Activated CD8-positive, alpha-beta T cell treated with anti-CD3 and anti-CD28 coated beads, Interleukin-2, amount 10 ng/mL, durations not matched to agents 7 days and 5 days (primary cell): ENCODE results near the gene SNX21. TPM values are rescaled to one million over a fixed set of nuclear protein-coding genes. Genes with fewer than 3 reads are reported as not detected.

Experiments
- ATAC-seq: fragments of 150-1000 bp; cut with Tn5 transposase; one replicate; pipeline ENCODE4 v1.10.0; 2021; ENCODE audit warnings: moderate library complexity
- CTCF ChIA-PET: fragments of 350-600 bp; sonication (Branson Sonifier 250); formaldehyde crosslinking; loops from one replicate; lab custom pipeline; 2021; ENCODE audit warnings: antibody characterized with exemption; lab: Charles Lee
- POLR2A ChIA-PET: fragments of 350-600 bp; sonication (Branson Sonifier 250); formaldehyde crosslinking; loops from one replicate; lab custom pipeline; 2021; ENCODE audit warnings: antibody characterized with exemption; lab: Charles Lee
- DNase-seq: peaks from one replicate; pipeline ENCODE4 v3.0.0-alpha.2; 2020
- H3K27ac Mint-ChIP-seq: one replicate; pipeline ENCODE4 v1.8.0; 2021; ENCODE audit warnings: mild to moderate bottlenecking, mixed read lengths
- H3K27me3 Mint-ChIP-seq: one replicate; pipeline ENCODE4 v1.8.0; 2021; ENCODE audit warnings: low read depth, mixed read lengths
- H3K36me3 Mint-ChIP-seq: one replicate; pipeline ENCODE4 v1.8.0; 2021; ENCODE audit warnings: low read depth, mixed read lengths
- H3K4me1 Mint-ChIP-seq: one replicate; pipeline ENCODE4 v1.8.0; 2021; ENCODE audit warnings: low read depth, mixed read lengths
- H3K4me3 Mint-ChIP-seq: one replicate; pipeline ENCODE4 v1.8.0; 2021; ENCODE audit warnings: mild to moderate bottlenecking, mixed read lengths
- H3K9me3 Mint-ChIP-seq: one replicate; pipeline ENCODE4 v1.8.0; 2022; ENCODE audit warnings: mixed read lengths; ENCODE audit not compliant: insufficient read depth
- total RNA-seq, 2 experiments: library from RNA; stranded (reverse); gene quantifications; one replicate each; pipeline ENCODE4 v1.2.3, GENCODE V29; 2021

Gene SNX21
- total RNA-seq, 2 experiments from 2014 or later, result 1.6 to 1.7 TPM

- POLR2A ChIA-PET, result interaction anchor here (0.6 kb wide), 1 partner anchor 14 kb away, joined by 4 read pairs; no protein-coding TSS in a partner anchor
- ATAC-seq, result no peak
- Mint-ChIP-seq H3K9me3 (no peaks in the 10 kb centered on the region), H3K4me1 (peaks cover 24% of the 10 kb centered on the region), H3K4me3 (no peak overlapping the region), H3K27me3 (no peaks in the 10 kb centered on the region), H3K27ac (no peak overlapping the region), H3K36me3 (peaks cover 43% of the 10 kb centered on the region)
- CTCF ChIA-PET, result interaction anchor here (1.0 to 1.2 kb wide), 2 partner anchors 28 to 118 kb away, joined by 3 read pairs; no protein-coding TSS in a partner anchor
- DNase-seq, result no peak
Measured at GRCh38 chr20:45851501-45851900, 17.9 kb downstream of the SNX21 start.

GRCh38 chr20:45852326-45852725, 18.7 kb downstream of the SNX21 start:
- DNase-seq (no peak), ATAC-seq (no peak)
- ChIA-PET POLR2A (interaction anchor here (1.2 kb wide), 1 partner anchor 82 kb away, joined by 3 read pairs; no protein-coding TSS in a partner anchor), CTCF (interaction anchor here (1.3 to 1.4 kb wide), 2 partner anchors 12 to 53 kb away, joined by 3 to 6 read pairs; no protein-coding TSS in a partner anchor)
- Mint-ChIP-seq H3K36me3 (peaks cover 47% of the 10 kb centered on the region), H3K27me3 (no peaks in the 10 kb centered on the region), H3K4me3 (no peak overlapping the region), H3K4me1 (peaks cover 27% of the 10 kb centered on the region), H3K27ac (no peak overlapping the region), H3K9me3 (no peaks in the 10 kb centered on the region)

GRCh38 chr20:45853484-45853883, 19.9 kb downstream of the SNX21 start:
- Mint-ChIP-seq H3K4me1 (peaks cover 38% of the 10 kb centered on the region), H3K27me3 (no peaks in the 10 kb centered on the region), H3K9me3 (no peaks in the 10 kb centered on the region), H3K4me3 (no peak overlapping the region), H3K27ac (no peak overlapping the region), H3K36me3 (peaks cover 47% of the 10 kb centered on the region)
- ATAC-seq (no peak), DNase-seq (no peak)
- ChIA-PET CTCF (interaction anchor here (1.3 kb wide), 1 partner anchor 20 kb away, joined by 4 read pairs; the partner anchor contains the start of gene SNX21), POLR2A (no interaction called here)

GRCh38 chr20:45857114-45857881, 23.7 kb downstream of the SNX21 start, which contains the start of the genes ACOT8 and ZSWIM3:
Gene ACOT8, minus strand, starts transcription at chr20:45857392. Its CDS starts 77 bp downstream, at chr20:45857315.
Gene ZSWIM3, plus strand, starts transcription at chr20:45857614. Its CDS starts 212 bp downstream, at chr20:45857826.
- Mint-ChIP-seq H3K9me3 (no peaks in the 10 kb centered on the region), H3K4me1 (peaks cover 55% of the 10 kb centered on the region), H3K4me3 (peak within 1 kb of the TSS; percentile 98), H3K27me3 (no peaks in the 10 kb centered on the region), H3K27ac (peak within 1 kb of the TSS; percentile 100), H3K36me3 (peaks cover 26% of the 10 kb centered on the region)
- CTCF ChIA-PET, result interaction anchor here (0.9 to 1.9 kb wide), 5 partner anchors 32 to 130 kb away, joined by 3 to 4 read pairs (median 4); no protein-coding TSS in a partner anchor
- DNase-seq (peak; percentile 99), ATAC-seq (peak; percentile 98)
- POLR2A ChIA-PET, result interaction anchor here (0.7 to 3.2 kb wide), 15 partner anchors 9 to 231 kb away, joined by 3 to 19 read pairs (median 4); partner anchors contain the start of genes CTSA, NEURL2, PCIF1 and SNX21

GRCh38 chr20:45857882-45858216, 24.2 kb downstream of the SNX21 start:
- DNase-seq, result peak; percentile 69

GRCh38 chr20:45859916-45860315, 26.3 kb downstream of the SNX21 start:
- ATAC-seq (no peak), DNase-seq (no peak)
- no peak overlapping the region for H3K4me3 Mint-ChIP-seq
- ChIA-PET POLR2A (no interaction called here), CTCF (no interaction called here)
- no peak overlapping the region for H3K27ac Mint-ChIP-seq
- no peaks in the 10 kb centered on the region for H3K27me3 Mint-ChIP-seq
- H3K36me3 Mint-ChIP-seq, result peaks cover 7% of the 10 kb centered on the region
- H3K9me3 Mint-ChIP-seq, result no peaks in the 10 kb centered on the region
- H3K4me1 Mint-ChIP-seq, result peaks cover 45% of the 10 kb centered on the region

More at GRCh38 chr20:45857882-45858216, 24.2 kb downstream of the SNX21 start:
- peak overlapping the region; percentile 100 for H3K27ac Mint-ChIP-seq
- peaks cover 55% of the 10 kb centered on the region for H3K4me1 Mint-ChIP-seq
- H3K9me3 Mint-ChIP-seq, result no peaks in the 10 kb centered on the region
- peaks cover 24% of the 10 kb centered on the region for H3K36me3 Mint-ChIP-seq
- ChIA-PET CTCF (interaction anchor here (0.7 to 1.9 kb wide), 4 partner anchors 9 to 112 kb away, joined by 3 to 6 read pairs (median 4); no protein-coding TSS in a partner anchor), POLR2A (interaction anchor here (0.7 to 3.2 kb wide), 9 partner anchors 13 to 76 kb away, joined by 3 to 19 read pairs (median 5); partner anchors contain the start of genes CTSA, NEURL2, PCIF1 and SNX21)
- H3K4me3 Mint-ChIP-seq, result peak overlapping the region; percentile 98
- ATAC-seq, result peak; percentile 39
- no peaks in the 10 kb centered on the region for H3K27me3 Mint-ChIP-seq

- CTCF ChIA-PET, result interaction anchor here (1.6 kb wide), 1 partner anchor 62 kb away, joined by 4 read pairs; no protein-coding TSS in a partner anchor
Measured at GRCh38 chr20:45860560-45861220, 27.1 kb downstream of the SNX21 start.

GRCh38 chr20:45861221-45862075, 27.8 kb downstream of the SNX21 start:
- Mint-ChIP-seq H3K27ac (no peak overlapping the region), H3K4me3 (no peak overlapping the region), H3K9me3 (no peaks in the 10 kb centered on the region), H3K27me3 (no peaks in the 10 kb centered on the region), H3K4me1 (peaks cover 31% of the 10 kb centered on the region), H3K36me3 (peaks cover 4% of the 10 kb centered on the region)
- POLR2A ChIA-PET, result no interaction called here
- ATAC-seq (no peak), DNase-seq (no peak)
- CTCF ChIA-PET, result interaction anchor here (1.6 kb wide), 1 partner anchor 62 kb away, joined by 4 read pairs; no protein-coding TSS in a partner anchor

More at GRCh38 chr20:45860560-45861220, 27.1 kb downstream of the SNX21 start:
- H3K36me3 Mint-ChIP-seq, result peaks cover 4% of the 10 kb centered on the region
- H3K27ac Mint-ChIP-seq, result no peak overlapping the region
- H3K9me3 Mint-ChIP-seq, result no peaks in the 10 kb centered on the region
- H3K4me3 Mint-ChIP-seq, result no peak overlapping the region
- ATAC-seq, result no peak
- POLR2A ChIA-PET, result no interaction called here
- DNase-seq, result no peak
- peaks cover 39% of the 10 kb centered on the region for H3K4me1 Mint-ChIP-seq
- H3K27me3 Mint-ChIP-seq, result no peaks in the 10 kb centered on the region

GRCh38 chr20:45863543-45864470, 30.2 kb downstream of the SNX21 start:
- no peak overlapping the region for H3K4me3 Mint-ChIP-seq
- H3K9me3 Mint-ChIP-seq, result no peaks in the 10 kb centered on the region
- ATAC-seq (no peak), DNase-seq (no peak)
- CTCF ChIA-PET, result interaction anchor here (0.6 to 1.1 kb wide), 2 partner anchors 23 to 27 kb away, joined by 3 read pairs; partner anchors contain the start of genes CTSA, NEURL2 and SPATA25
- no peaks in the 10 kb centered on the region for H3K27me3 Mint-ChIP-seq
- POLR2A ChIA-PET, result interaction anchor here (1.0 kb wide), 1 partner anchor 17 kb away, joined by 6 read pairs; the partner anchor contains the start of gene ZSWIM1
- no peak overlapping the region for H3K27ac Mint-ChIP-seq
- H3K4me1 Mint-ChIP-seq, result peaks cover 14% of the 10 kb centered on the region
- no peaks in the 10 kb centered on the region for H3K36me3 Mint-ChIP-seq

- H3K27ac Mint-ChIP-seq, result no peak overlapping the region
- ATAC-seq, result no peak
Measured at GRCh38 chr20:45866454-45866853, 32.9 kb downstream of the SNX21 start.

More at GRCh38 chr20:45866454-45866853, 32.9 kb downstream of the SNX21 start:
- Mint-ChIP-seq H3K36me3 (no peaks in the 10 kb centered on the region), H3K27me3 (no peaks in the 10 kb centered on the region), H3K4me3 (no peak overlapping the region), H3K4me1 (no peaks in the 10 kb centered on the region), H3K9me3 (no peaks in the 10 kb centered on the region)
- CTCF ChIA-PET, result interaction anchor here (0.7 to 1.3 kb wide), 2 partner anchors 8 to 60 kb away, joined by 3 read pairs; no protein-coding TSS in a partner anchor
- POLR2A ChIA-PET, result interaction anchor here (0.7 kb wide), 1 partner anchor 54 kb away, joined by 3 read pairs; the partner anchor contains the start of gene UBE2C
- DNase-seq, result no peak
